Fibroblast of lung (primary cell): ENCODE data around the gene ADAMTSL1.

Experiments
- CTCF ChIP-seq, 2 donors: IDR thresholded peaks in 1 of 2; conservative IDR thresholded peaks in 1 of 2; 1 replicate in 1 of 2; 2 replicates in 1 of 2; pipeline ENCODE4 v1.5.1; 2011 to 2012; ENCODE audit warnings: low read length in 2 of 2, control low read depth in 1 of 2, inconsistent platforms in 1 of 2, low read depth in 1 of 2, mild to moderate bottlenecking in 1 of 2
- EZH2 ChIP-seq: IDR thresholded peaks from 2 replicates; pipeline ENCODE4 v1.5.1; 2012; ENCODE audit warnings: low read length, control low read depth, mild to moderate bottlenecking; ENCODE audit errors: missing control alignments

- TF ChIP-seq CTCF (conservative IDR thresholded peaks at IDR 0.05 in 1 of 2, IDR thresholded peaks at IDR 0.05 in 1 of 2; ENCODE audit: low read depth in 1 of 2, low read length in 2 of 2) (no peak), EZH2 (no peak)
These were observed 45.3 kb upstream of the ADAMTSL1 start for GRCh38 chr9:18428661-18429060.
